AG04449 (cell line): ENCODE results near the gene PPM1H.

ENCODE experiments used
- CTCF ChIA-PET: fragments of 350-600 bp; formaldehyde crosslinking; extraction: SDS; loops from one replicate; lab custom pipeline; 2021; ENCODE audit warnings: antibody characterized with exemption; lab: Yijun Ruan, JAX
- POLR2A ChIA-PET: fragments of 400-600, 350-600 bp; formaldehyde crosslinking; extraction: SDS; loops from one replicate; lab custom pipeline; 2020; ENCODE audit warnings: antibody characterized with exemption, inconsistent platforms; lab: Yijun Ruan, JAX
- DNase-seq: peaks from one replicate; pipeline ENCODE4 v3.0.0-alpha.2; 2010; ENCODE audit warnings: low read depth, low spot score
- H3K4me3 ChIP-seq: 2 replicates; pipeline ENCODE4 v1.5.1; 2011; ENCODE audit warnings: low read depth, mild to moderate bottlenecking, control low read depth, low read length
- CTCF ChIP-seq: IDR thresholded peaks from one replicate; pipeline ENCODE4 v1.5.1; 2011; ENCODE audit warnings: mild to moderate bottlenecking, moderate library complexity, low read length, control low read depth, inconsistent platforms; ENCODE audit not compliant: insufficient read depth; ENCODE audit errors: missing control alignments

The PPM1H gene

GRCh38 chr12:62613081-62613480, 321.9 kb downstream of the PPM1H start:
- DNase-seq: no peak
- POLR2A ChIA-PET: no interaction called here
- CTCF ChIA-PET: interaction anchor here (11.3 kb wide), 1 partner anchor 184 kb away, joined by 118 read pairs; no protein-coding TSS in a partner anchor
- no peak overlapping the region for H3K4me3 ChIP-seq
- TF ChIP-seq CTCF: no peak

DNA sequence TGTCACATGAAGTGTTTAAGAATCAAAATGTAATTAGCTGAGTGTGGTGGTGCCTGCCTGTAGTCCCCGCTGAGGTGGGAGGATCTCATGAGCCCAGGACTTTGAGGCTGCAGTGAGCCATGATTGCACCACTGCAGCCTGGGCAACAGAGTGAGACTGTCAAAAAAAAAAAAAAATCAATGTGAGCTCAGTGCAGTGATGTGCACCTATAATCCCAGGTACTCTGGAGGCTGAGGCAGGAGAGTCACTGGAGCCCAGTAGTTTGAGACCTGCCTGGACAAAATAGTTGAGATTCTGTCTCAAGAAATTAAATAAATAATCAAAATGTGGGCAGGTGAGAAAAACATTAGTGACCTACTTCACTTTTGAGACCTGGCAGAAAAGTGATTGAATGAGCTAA, 328.3 kb downstream of the PPM1H start:
- ChIA-PET CTCF (interaction anchor here (0.9 to 11.3 kb wide), 11 partner anchors 9 to 191 kb away, joined by 3 to 118 read pairs (median 6); no protein-coding TSS in a partner anchor), POLR2A (interaction anchor here (0.6 to 1.0 kb wide), 3 partner anchors 25 to 125 kb away, joined by 3 to 4 read pairs (median 3); no protein-coding TSS in a partner anchor)
- H3K4me3 ChIP-seq: no peak overlapping the region
- no peak for TF ChIP-seq CTCF
- no peak for DNase-seq

DNA sequence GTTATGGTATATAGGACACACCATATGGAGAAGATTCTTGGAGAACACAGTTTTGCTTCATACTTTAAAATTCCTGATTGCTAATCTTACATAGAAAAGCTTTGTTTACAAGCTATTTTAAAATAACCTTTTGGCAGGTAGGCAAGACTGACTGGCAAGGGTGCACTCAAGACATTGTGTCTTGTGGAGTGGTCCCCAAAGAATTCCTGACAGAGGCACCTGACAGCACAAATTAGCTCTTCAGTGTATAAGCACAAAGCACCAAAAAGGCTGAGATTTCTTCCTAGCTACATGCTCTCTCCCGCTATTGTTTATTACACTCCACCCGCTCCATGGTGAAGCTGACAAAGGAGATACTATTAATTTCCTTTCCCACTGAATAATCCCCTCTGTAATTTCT, 329.0 kb downstream of the PPM1H start:
- TF ChIP-seq CTCF: no peak
- DNase-seq: no peak
- peak overlapping the region; percentile 90 for H3K4me3 ChIP-seq
- ChIA-PET CTCF (interaction anchor here (0.7 to 11.3 kb wide), 15 partner anchors 9 to 207 kb away, joined by 3 to 118 read pairs (median 5); no protein-coding TSS in a partner anchor), POLR2A (interaction anchor here (0.5 to 1.0 kb wide), 7 partner anchors 24 to 127 kb away, joined by 3 to 4 read pairs (median 3); no protein-coding TSS in a partner anchor)

DNA sequence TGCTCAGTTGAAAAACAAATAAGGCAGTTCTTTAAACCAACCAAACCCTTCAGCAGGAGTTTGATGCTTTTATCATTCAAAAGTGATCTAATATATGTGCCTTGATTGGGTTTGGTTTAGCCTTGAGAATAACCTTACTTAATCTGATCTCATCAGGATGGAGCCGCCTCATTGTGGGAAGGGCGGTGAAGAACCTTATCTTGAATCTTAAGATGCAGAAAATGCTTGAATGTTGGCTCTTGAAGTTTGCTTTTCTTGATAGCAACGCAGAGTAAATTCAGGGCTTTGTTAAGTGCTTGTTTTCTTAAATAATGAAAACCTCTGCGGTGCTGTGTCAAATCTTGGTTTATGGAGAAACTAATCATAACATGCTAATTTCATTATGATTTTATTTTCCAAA, 330.1 kb downstream of the PPM1H start:
- TF ChIP-seq CTCF: no peak
- DNase-seq: no peak
- H3K4me3 ChIP-seq: peak overlapping the region; percentile 90
- ChIA-PET POLR2A (interaction anchor here (1.0 kb wide), 1 partner anchor 120 kb away, joined by 3 read pairs; no protein-coding TSS in a partner anchor), CTCF (interaction anchor here (1.1 to 11.3 kb wide), 5 partner anchors 21 to 192 kb away, joined by 4 to 118 read pairs (median 6); no protein-coding TSS in a partner anchor)

GRCh38 chr12:62604373-62604772, 330.6 kb downstream of the PPM1H start:
- no peak for DNase-seq
- ChIA-PET CTCF (interaction anchor here (0.8 to 2.8 kb wide), 8 partner anchors 21 to 191 kb away, joined by 3 to 41 read pairs (median 4); no protein-coding TSS in a partner anchor), POLR2A (interaction anchor here (0.7 to 2.7 kb wide), 8 partner anchors 25 to 190 kb away, joined by 3 to 19 read pairs (median 6); no protein-coding TSS in a partner anchor)
- peak overlapping the region; percentile 90 for H3K4me3 ChIP-seq
- no peak for TF ChIP-seq CTCF

DNA sequence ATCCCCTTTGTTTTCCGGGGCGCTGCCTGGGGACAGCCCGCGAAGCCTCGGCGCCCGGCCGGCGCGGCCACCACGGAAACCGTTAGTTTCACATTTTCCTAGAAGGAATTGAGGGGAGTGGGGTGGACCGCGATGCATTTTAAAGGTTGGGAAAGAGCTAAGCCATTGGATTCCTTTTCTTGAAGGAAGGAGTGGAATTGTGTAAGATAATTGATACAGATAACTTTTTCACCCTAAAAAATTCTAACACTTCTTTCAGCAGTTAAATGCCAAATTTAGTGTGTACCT, 331.2 kb downstream of the PPM1H start:
- ChIA-PET CTCF (interaction anchor here (0.8 to 2.8 kb wide), 12 partner anchors 11 to 192 kb away, joined by 3 to 41 read pairs (median 4); no protein-coding TSS in a partner anchor), POLR2A (interaction anchor here (0.7 to 2.7 kb wide), 17 partner anchors 15 to 191 kb away, joined by 3 to 19 read pairs (median 4); no protein-coding TSS in a partner anchor)
- H3K4me3 ChIP-seq: peak overlapping the region; percentile 90
- no peak for DNase-seq
- TF ChIP-seq CTCF: no peak
